ENCODE measurements around the gene SCP2D1. TPM values are rescaled to one million over a fixed set of nuclear protein-coding genes. Genes with fewer than 3 reads are reported as not detected.

The SCP2D1 gene
- total and polyA plus RNA-seq, 9 of the 15 experiments (the other 6 are each of a cell fraction or from before 2014, with no cell fraction given), result not detected

DNA sequence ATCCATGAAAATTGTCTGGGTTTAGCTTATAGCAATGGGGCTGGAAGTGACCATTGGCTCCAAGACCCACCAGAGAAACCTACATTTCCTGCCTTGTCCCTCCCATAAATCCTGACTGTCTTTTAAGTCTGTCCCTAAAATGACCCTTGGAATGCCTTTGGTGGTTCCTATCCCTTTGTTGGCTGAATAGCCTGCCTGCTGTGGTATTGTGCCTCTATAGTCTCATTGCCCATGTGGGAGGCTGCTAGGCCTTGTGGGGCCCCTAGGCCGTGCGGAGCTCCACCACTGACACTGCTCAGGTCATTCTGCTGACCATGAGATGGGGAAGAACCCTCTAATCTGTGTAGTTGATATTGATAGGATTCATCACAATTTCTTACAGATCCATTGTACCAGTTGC, 43.3 kb downstream of the SCP2D1 start (continued):
- TF ChIP-seq, protein P1, sequence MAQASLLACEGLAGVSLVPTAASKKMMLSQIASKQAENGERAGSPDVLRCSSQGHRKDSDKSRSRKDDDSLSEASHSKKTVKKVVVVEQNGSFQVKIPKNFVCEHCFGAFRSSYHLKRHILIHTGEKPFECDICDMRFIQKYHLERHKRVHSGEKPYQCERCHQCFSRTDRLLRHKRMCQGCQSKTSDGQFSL (CRISPR knock-in tag; IDR thresholded peaks at IDR 0.05), result no peak
- TF ChIP-seq, protein P1 (tag; IDR thresholded peaks at IDR 0.05), result no peak
- no peak for TF ChIP-seq KLF16 (IDR thresholded peaks at IDR 0.05)
- TF ChIP-seq NUFIP1 (IDR thresholded peaks at IDR 0.05; ENCODE audit: partially characterized antibody), result no peak
- TF ChIP-seq KDM1A (IDR thresholded peaks at IDR 0.05), result no peak

DNA sequence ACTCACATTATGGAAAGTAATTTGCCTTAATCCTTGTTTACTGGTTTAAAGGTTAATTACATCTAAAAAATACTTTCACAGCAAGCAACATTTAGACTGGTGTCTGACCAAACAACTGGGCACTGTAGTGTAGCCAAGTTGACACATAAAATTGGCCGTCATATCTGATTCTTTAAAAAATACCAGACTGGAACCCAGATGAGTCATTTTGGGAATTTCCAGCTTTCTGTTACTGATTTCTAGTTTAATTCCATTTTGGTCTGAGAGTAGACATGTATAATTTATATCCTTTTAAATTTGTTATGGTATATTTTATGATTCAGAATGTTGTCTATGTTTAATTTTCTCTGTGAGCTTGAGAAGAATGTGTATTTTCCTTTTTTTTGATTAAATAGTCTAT, 44.1 kb downstream of the SCP2D1 start:
- no peaks in the 10 kb centered on the region for H3K4me1 ChIP-seq (replicated peaks in 1 of 2; ENCODE audit: control insufficient read depth in 2 of 2, insufficient read depth in 2 of 2, low read length in 2 of 2)
- no peaks in the 10 kb centered on the region for H3K9me1 ChIP-seq (ENCODE audit: control insufficient read depth, insufficient read depth, low read length)
- TF ChIP-seq RBM15 (IDR thresholded peaks at IDR 0.05; ENCODE audit: insufficient read depth, low read length), result no peak
- no peak for TF ChIP-seq RBM25 (IDR thresholded peaks at IDR 0.05; ENCODE audit: low read depth, low read length, severe bottlenecking)
- TF ChIP-seq, protein P2, sequence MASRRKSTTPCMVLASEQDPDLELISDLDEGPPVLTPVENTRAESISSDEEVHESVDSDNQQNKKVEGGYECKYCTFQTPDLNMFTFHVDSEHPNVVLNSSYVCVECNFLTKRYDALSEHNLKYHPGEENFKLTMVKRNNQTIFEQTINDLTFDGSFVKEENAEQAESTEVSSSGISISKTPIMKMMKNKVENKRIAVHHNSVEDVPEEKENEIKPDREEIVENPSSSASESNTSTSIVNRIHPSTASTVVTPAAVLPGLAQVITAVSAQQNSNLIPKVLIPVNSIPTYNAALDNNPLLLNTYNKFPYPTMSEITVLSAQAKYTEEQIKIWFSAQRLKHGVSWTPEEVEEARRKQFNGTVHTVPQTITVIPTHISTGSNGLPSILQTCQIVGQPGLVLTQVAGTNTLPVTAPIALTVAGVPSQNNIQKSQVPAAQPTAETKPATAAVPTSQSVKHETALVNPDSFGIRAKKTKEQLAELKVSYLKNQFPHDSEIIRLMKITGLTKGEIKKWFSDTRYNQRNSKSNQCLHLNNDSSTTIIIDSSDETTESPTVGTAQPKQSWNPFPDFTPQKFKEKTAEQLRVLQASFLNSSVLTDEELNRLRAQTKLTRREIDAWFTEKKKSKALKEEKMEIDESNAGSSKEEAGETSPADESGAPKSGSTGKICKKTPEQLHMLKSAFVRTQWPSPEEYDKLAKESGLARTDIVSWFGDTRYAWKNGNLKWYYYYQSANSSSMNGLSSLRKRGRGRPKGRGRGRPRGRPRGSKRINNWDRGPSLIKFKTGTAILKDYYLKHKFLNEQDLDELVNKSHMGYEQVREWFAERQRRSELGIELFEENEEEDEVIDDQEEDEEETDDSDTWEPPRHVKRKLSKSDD (conservative IDR thresholded peaks at IDR 0.05; ENCODE audit: low read length), result no peak
- no peaks in the 10 kb centered on the region for H3K9me3 ChIP-seq (replicated peaks; ENCODE audit: control insufficient read depth, insufficient read depth, low read depth, low read length)
- BruUV-seq (replicated peaks), result no TSS peak
- intact Hi-C loops (cut with micrococcal nuclease), result no loop called here
- no peak for FAIRE-seq
- no peak overlapping the region for H2AFZ ChIP-seq (ENCODE audit: low read depth, low read length)
- DNase-seq (ENCODE audit: extremely low read depth in 1 of 4, low spot score in 3 of 4), result no peak
- no peaks in the 10 kb centered on the region for H3K27me3 ChIP-seq (ENCODE audit: control insufficient read depth in 2 of 2, insufficient read depth in 2 of 2, low read length in 2 of 2)
- no peaks in the 10 kb centered on the region for H3K79me2 ChIP-seq (ENCODE audit: control insufficient read depth, insufficient read depth, low read length)
- WGBS (ENCODE audit: insufficient coverage, low coverage, missing lambda C conversion rate), result 0% methylated on average over 1 of the region's 1 CpG
- no peak for ATAC-seq
- H3K27ac ChIP-seq (ENCODE audit: extremely low read depth, low read depth, low read length), result no peak overlapping the region
- POLR2A ChIA-PET, result no interaction called here
- H3K9ac ChIP-seq (ENCODE audit: insufficient read depth in 1 of 2, low read depth in 2 of 2, low read length in 2 of 2), result no peak overlapping the region
- no peak overlapping the region for H3K4me2 ChIP-seq (ENCODE audit: insufficient read depth, low read length)
- CTCF ChIA-PET (ENCODE audit: low intra/inter-chr PET ratio), result no interaction called here
- in situ Hi-C loops (cut with MboI), result no loop called here
- no peaks in the 10 kb centered on the region for H4K20me1 ChIP-seq (replicated peaks; ENCODE audit: control insufficient read depth, insufficient read depth, low read length)
- H3K36me3 ChIP-seq (ENCODE audit: control insufficient read depth, insufficient read depth, low read length), result no peaks in the 10 kb centered on the region
- no peak overlapping the region for H3K4me3 ChIP-seq

Data from K562 (cell line).